SU-DHL-6 (cell line): ENCODE data around the gene C6orf15.

Experiments
- EZH2phosphoT487 ChIP-seq: fragments of 200-600 bp; sonication (generic), shearing (Covaris generic); conservative IDR thresholded peaks from 2 replicates; pipeline ENCODE4 v1.6.1; 2018; ENCODE audit warnings: mild to moderate bottlenecking, antibody characterized with exemption, low read length, moderate library complexity, mixed read lengths
- TF ChIP-seq, protein P1 (sequence below): fragments of 200-600 bp; sonication (generic); IDR thresholded peaks from one replicate; pipeline ENCODE4 v1.5.1; 2017; ENCODE audit warnings: antibody characterized with exemption, mild to moderate bottlenecking, low read length, moderate library complexity; ENCODE audit not compliant: insufficient read depth, poor library complexity, severe bottlenecking

DNA sequence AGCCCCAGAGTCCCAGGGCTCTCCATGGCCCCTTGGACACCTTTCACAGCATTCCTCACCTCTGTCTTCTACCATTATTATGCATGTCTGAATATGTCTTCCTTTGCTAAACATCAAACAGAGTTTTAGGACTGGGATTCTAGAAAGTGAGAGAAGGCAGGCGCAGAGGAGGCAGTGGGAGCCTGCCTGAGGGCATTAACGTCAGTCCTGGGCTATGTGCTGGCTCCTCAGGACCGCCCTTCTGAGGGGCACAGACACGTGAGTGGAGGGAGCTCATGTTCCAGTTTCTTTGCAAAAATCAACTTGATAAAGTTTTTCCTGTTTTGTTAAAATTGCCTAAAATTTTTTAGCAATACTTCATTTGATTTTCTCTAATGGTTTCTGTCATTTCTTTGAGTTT, 38.0 kb downstream of the C6orf15 start:
- no peak for TF ChIP-seq EZH2phosphoT487
- TF ChIP-seq, protein P1, sequence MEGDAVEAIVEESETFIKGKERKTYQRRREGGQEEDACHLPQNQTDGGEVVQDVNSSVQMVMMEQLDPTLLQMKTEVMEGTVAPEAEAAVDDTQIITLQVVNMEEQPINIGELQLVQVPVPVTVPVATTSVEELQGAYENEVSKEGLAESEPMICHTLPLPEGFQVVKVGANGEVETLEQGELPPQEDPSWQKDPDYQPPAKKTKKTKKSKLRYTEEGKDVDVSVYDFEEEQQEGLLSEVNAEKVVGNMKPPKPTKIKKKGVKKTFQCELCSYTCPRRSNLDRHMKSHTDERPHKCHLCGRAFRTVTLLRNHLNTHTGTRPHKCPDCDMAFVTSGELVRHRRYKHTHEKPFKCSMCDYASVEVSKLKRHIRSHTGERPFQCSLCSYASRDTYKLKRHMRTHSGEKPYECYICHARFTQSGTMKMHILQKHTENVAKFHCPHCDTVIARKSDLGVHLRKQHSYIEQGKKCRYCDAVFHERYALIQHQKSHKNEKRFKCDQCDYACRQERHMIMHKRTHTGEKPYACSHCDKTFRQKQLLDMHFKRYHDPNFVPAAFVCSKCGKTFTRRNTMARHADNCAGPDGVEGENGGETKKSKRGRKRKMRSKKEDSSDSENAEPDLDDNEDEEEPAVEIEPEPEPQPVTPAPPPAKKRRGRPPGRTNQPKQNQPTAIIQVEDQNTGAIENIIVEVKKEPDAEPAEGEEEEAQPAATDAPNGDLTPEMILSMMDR = no peak
